SK-N-MC (cell line): ENCODE data around the gene UBE4B.

ENCODE experiments used
- EZH2 ChIP-seq: fragments of 200-600 bp; sonication (generic); IDR thresholded peaks from one replicate; pipeline ENCODE4 v1.6.1; 2017; ENCODE audit warnings: antibody characterized with exemption
- FOXP2 ChIP-seq: optimal IDR thresholded peaks from 2 replicates; pipeline ENCODE3; 2011; ENCODE audit warnings: mild to moderate bottlenecking, moderate library complexity; ENCODE audit not compliant: insufficient read depth; ENCODE audit errors: extremely low read length, control extremely low read depth
- POLR2AphosphoS5 ChIP-seq: IDR thresholded peaks from 2 replicates; pipeline ENCODE4 v1.6.1; 2012; ENCODE audit warnings: mild to moderate bottlenecking, low read depth, low read length, borderline replicate concordance

GRCh38 chr1:10106241-10106640 is 73.5 kb downstream of the UBE4B start:
- TF ChIP-seq POLR2AphosphoS5 (no peak), EZH2 (no peak), FOXP2 (no peak)
